Type B pancreatic cell (in vitro differentiated cells): ENCODE measurements around the gene NAV2. TPM values are rescaled to one million over a fixed set of nuclear protein-coding genes. Genes with fewer than 3 reads are reported as not detected.

Experiments used
- DNase-seq: peaks from one replicate; pipeline ENCODE4 v3.0.0; 2021; ENCODE audit warnings: mixed read lengths; ENCODE audit not compliant: unreplicated experiment; ENCODE audit errors: extremely low spot score
- H3K27ac Mint-ChIP-seq: 2 replicates; pipeline ENCODE4 v1.8.0; 2021; ENCODE audit warnings: mild to moderate bottlenecking, mixed read lengths
- H3K27me3 Mint-ChIP-seq: 2 replicates; pipeline ENCODE4 v1.8.0; 2021; ENCODE audit warnings: mixed read lengths
- H3K36me3 Mint-ChIP-seq: 2 replicates; pipeline ENCODE4 v1.8.0; 2021; ENCODE audit warnings: mixed read lengths
- H3K4me1 Mint-ChIP-seq: one replicate; pipeline ENCODE4 v1.8.0; 2021; ENCODE audit warnings: mixed read lengths; ENCODE audit not compliant: unreplicated experiment
- H3K4me3 Mint-ChIP-seq: 2 replicates; pipeline ENCODE4 v1.8.0; 2021; ENCODE audit warnings: mild to moderate bottlenecking, mixed read lengths
- H3K9me3 Mint-ChIP-seq: 2 replicates; pipeline ENCODE4 v1.8.0; 2021; ENCODE audit warnings: mixed read lengths
- total RNA-seq: library from RNA; stranded (reverse); gene quantifications from 2 replicates; pipeline ENCODE4 v1.2.1, GENCODE V29; 2021; ENCODE audit warnings: low replicate concordance
- TF ChIP-seq, protein P1 (sequence below): fragments of 200-600 bp; sonication (generic); conservative IDR thresholded peaks from 2 replicates; pipeline ENCODE4 v1.5.0; 2021; ENCODE audit warnings: antibody characterized with exemption, mild to moderate bottlenecking

The NAV2 gene
- total RNA-seq, 1 donor from 2014 or later, result 54.2 TPM

DNA sequence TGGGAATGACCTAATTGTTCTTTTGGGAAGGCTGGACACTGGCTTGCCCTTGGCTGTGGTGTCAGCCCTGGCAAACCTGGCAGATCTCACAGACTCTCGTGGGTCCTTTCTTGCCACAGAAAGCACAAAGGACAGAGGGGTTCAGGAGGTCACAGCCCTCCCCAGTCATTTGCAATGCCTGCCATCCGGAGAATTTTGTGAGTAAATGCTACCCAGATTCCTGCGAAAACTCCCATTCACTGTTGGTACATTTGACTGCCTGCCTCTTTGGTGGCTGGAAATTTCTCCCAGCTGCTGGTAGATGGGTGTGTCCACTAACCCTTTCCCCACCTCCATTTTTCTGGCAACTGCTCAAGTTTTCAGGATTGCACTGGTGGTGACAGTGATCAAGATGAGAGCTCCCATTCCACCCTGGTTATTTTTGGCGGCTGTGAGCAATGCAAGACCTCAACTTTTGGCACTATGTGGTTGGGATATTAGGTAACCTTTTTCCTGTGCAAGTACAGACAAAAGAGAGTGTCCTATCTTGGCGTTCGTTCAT, 155.7 kb downstream of the NAV2 start:
- Mint-ChIP-seq H3K4me3 (no peak overlapping the region), H3K36me3 (no peaks in the 10 kb centered on the region), H3K27ac (no peak overlapping the region), H3K4me1 (peaks cover 24% of the 10 kb centered on the region), H3K27me3 (no peaks in the 10 kb centered on the region), H3K9me3 (no peaks in the 10 kb centered on the region)
- no peak for DNase-seq
- TF ChIP-seq, protein P1, sequence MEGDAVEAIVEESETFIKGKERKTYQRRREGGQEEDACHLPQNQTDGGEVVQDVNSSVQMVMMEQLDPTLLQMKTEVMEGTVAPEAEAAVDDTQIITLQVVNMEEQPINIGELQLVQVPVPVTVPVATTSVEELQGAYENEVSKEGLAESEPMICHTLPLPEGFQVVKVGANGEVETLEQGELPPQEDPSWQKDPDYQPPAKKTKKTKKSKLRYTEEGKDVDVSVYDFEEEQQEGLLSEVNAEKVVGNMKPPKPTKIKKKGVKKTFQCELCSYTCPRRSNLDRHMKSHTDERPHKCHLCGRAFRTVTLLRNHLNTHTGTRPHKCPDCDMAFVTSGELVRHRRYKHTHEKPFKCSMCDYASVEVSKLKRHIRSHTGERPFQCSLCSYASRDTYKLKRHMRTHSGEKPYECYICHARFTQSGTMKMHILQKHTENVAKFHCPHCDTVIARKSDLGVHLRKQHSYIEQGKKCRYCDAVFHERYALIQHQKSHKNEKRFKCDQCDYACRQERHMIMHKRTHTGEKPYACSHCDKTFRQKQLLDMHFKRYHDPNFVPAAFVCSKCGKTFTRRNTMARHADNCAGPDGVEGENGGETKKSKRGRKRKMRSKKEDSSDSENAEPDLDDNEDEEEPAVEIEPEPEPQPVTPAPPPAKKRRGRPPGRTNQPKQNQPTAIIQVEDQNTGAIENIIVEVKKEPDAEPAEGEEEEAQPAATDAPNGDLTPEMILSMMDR, result no peak

DNA sequence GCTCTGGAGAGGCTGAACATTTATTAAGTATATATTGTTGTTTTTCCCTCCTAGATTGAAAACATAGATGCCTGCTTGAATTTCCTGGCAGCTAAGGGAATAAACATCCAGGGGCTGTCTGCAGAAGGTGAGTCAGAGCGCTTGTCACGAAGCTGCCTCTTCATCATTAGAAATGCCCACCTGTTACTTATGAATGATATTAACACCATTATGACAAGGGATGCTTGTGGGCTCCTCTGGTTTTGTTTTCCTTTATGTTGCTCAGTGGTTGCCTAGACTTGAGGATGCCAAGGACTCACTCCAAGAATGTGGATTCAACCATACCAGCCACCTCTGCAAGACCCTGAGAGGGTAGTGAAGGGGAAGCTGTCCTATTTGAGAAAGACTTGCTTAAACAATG, 156.2 kb downstream of the NAV2 start:
- Mint-ChIP-seq H3K4me3 (no peak overlapping the region), H3K27ac (no peak overlapping the region), H3K36me3 (no peaks in the 10 kb centered on the region), H3K27me3 (no peaks in the 10 kb centered on the region), H3K9me3 (no peaks in the 10 kb centered on the region), H3K4me1 (peaks cover 24% of the 10 kb centered on the region)
- TF ChIP-seq, protein P1, result no peak
- no peak for DNase-seq

DNA sequence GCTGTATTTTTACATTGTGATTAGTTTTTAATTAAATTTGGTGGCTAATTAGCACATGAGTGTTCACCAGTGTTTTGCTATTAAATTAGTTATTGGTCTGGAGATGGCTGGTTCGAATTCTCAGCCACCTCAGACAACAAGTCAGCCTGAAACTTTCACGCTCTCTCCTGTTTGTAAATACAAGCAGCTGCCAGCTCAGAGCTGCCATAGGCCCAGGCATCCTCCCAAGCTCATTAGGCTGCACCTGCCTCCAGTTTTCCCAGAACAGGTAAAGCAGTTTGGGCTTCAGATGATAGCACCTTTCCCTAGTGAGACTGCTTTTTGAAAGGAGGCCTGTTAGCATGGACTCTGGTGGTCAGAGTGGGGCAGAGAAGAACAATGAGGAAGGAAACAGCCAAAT, 156.8 kb downstream of the NAV2 start:
- Mint-ChIP-seq H3K9me3 (no peaks in the 10 kb centered on the region), H3K4me1 (peaks cover 18% of the 10 kb centered on the region), H3K27ac (no peak overlapping the region), H3K27me3 (no peaks in the 10 kb centered on the region), H3K36me3 (no peaks in the 10 kb centered on the region), H3K4me3 (no peak overlapping the region)
- no peak for DNase-seq
- TF ChIP-seq, protein P1, result no peak

DNA sequence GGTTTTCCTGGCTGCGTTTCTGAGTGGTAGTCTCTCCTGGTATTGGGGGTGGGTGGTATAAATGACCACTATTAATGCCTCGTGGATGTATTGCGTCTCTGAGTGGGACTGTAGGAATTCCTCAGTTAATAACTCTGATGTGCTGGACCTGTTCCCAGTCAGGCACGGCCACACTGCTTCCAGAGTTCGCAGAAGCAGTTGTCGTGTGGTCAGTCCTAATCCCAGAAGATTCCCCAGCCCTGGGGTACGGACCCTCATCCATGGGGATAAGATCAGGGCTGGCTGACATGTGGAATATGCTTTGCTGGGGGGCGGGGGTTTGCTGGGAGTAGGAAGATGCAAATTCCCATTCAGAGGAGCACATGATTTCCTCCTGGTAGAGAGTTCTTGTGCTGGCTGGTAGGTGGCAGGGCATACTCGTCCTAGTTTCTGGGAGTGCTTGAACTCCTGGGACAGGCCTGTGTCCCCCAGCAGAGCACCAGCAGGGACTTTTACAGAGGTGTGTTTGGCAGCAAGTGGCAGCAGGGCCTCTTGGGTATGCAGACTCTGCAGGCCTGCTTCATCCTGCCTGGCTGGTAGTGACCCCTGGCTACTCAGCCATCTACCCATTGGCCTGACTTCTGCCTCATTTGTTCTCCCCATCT, 157.4 kb downstream of the NAV2 start:
- no peak for DNase-seq
- H3K4me3 Mint-ChIP-seq, result no peak overlapping the region
- no peaks in the 10 kb centered on the region for H3K36me3 Mint-ChIP-seq
- no peak overlapping the region for H3K27ac Mint-ChIP-seq
- no peaks in the 10 kb centered on the region for H3K27me3 Mint-ChIP-seq
- H3K4me1 Mint-ChIP-seq, result peaks cover 12% of the 10 kb centered on the region
- TF ChIP-seq, protein P1, result no peak
- no peaks in the 10 kb centered on the region for H3K9me3 Mint-ChIP-seq

DNA sequence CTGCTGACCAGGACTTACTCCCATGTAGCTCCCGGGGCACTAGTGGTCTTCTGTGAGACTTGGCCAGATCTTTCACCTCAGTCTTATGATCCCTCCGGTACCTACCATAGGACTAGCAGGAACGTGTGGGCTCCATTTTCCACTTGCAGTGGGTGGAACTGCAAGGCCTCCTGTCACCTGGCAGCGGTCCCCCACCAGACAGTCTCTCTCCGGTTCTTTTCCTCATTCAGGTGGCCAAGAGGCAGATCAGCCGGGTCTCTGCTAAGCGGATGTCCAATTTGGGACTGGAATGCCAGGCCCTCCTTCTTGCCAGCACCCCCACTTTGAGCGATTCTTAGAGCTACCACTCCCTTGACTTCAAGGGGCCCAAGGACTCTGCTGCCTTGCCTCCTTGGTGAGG, 158.9 kb downstream of the NAV2 start:
- DNase-seq, result no peak
- H3K9me3 Mint-ChIP-seq, result no peaks in the 10 kb centered on the region
- peaks cover 10% of the 10 kb centered on the region for H3K4me1 Mint-ChIP-seq
- no peak overlapping the region for H3K4me3 Mint-ChIP-seq
- no peaks in the 10 kb centered on the region for H3K27me3 Mint-ChIP-seq
- TF ChIP-seq, protein P1, result no peak
- H3K36me3 Mint-ChIP-seq, result no peaks in the 10 kb centered on the region
- no peak overlapping the region for H3K27ac Mint-ChIP-seq
